Measurements from ENCODE around the gene GFER. TPM values are rescaled to one million over a fixed set of nuclear protein-coding genes. Genes with fewer than 3 reads are reported as not detected.

The GFER gene
- total RNA-seq, 1 experiment from 2014 or later = 43.5 TPM

DNA sequence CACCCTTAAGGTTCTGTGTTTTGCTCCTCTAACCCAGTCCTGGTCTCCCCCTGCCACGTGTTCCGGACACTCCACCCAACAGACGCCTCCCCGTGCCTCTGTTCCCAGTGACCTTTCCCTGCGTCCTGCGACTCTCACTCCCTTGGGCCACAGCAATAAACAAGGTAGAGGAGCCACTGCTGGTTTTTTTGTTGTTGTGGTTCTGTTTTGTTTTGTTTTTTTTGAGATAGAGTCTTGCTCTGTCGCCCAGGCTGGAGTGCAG lies 31.9 kb downstream of the GFER start:
- H3K9me3 Mint-ChIP-seq (ENCODE audit: low read depth, unreplicated experiment) = no peaks in the 10 kb centered on the region
- H3K27ac Mint-ChIP-seq (ENCODE audit: unreplicated experiment) = no peak overlapping the region
- peaks cover 7% of the 10 kb centered on the region for H3K4me1 Mint-ChIP-seq (ENCODE audit: low read depth, unreplicated experiment)
- CTCF ChIA-PET = interaction anchor here (0.5 to 2.1 kb wide), 2 partner anchors 12 to 15 kb away, joined by 3 to 9 read pairs; no protein-coding TSS in a partner anchor
- H3K27me3 Mint-ChIP-seq (ENCODE audit: unreplicated experiment) = peaks cover 35% of the 10 kb centered on the region
- intact Hi-C loops (cut with micrococcal nuclease; ENCODE audit: unreplicated experiment) = no loop called here
- H3K36me3 Mint-ChIP-seq (ENCODE audit: insufficient read depth, unreplicated experiment) = no peaks in the 10 kb centered on the region
- DNase-seq = no peak
- TF ChIP-seq CTCF (IDR thresholded peaks at IDR 0.05; ENCODE audit: unreplicated experiment) = no peak
- BruUV-seq (replicated peaks) = TSS peak; percentile 35
- H3K4me3 Mint-ChIP-seq (ENCODE audit: low read depth, unreplicated experiment) = no peak overlapping the region

DNA sequence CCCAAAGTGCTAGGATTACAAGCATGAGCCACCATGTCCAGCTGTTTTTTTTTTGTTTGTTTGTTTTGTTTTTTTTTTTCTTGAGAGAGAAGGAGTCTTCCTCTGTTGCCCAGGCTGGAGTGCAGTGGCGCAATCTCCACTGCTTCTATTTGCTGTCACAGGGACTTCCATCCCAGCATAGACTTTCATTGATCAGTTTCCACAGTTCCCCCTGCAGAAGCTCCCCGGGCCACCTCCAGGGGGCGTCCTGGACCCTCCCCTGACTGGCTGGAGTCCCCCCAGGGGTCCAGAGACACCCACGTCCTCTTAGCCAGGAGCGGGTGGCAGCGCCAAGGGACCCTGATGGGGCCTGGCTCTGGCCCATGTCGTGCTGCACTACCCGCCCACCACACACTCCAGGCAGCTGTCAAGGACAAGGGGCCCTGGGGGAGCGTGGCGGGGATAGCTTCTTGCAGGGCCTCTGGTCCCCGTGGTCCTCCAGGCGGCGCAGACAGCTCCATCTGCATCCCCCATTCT lies 32.5 kb downstream of the GFER start:
- intact Hi-C loops (cut with micrococcal nuclease; ENCODE audit: unreplicated experiment) = no loop called here
- peak; percentile 71 for TF ChIP-seq CTCF (IDR thresholded peaks at IDR 0.05; ENCODE audit: unreplicated experiment)
- peak; percentile 36 for DNase-seq
- Mint-ChIP-seq H3K36me3 (ENCODE audit: insufficient read depth, unreplicated experiment) (peaks cover 2% of the 10 kb centered on the region), H3K27ac (ENCODE audit: unreplicated experiment) (no peak overlapping the region), H3K9me3 (ENCODE audit: low read depth, unreplicated experiment) (no peaks in the 10 kb centered on the region), H3K4me3 (ENCODE audit: low read depth, unreplicated experiment) (no peak overlapping the region), H3K27me3 (ENCODE audit: unreplicated experiment) (peaks cover 41% of the 10 kb centered on the region), H3K4me1 (ENCODE audit: low read depth, unreplicated experiment) (peaks cover 8% of the 10 kb centered on the region)
- CTCF ChIA-PET = interaction anchor here (0.5 to 2.1 kb wide), 2 partner anchors 13 to 16 kb away, joined by 3 to 9 read pairs; no protein-coding TSS in a partner anchor
- BruUV-seq (replicated peaks) = no TSS peak

- intact Hi-C loops (cut with micrococcal nuclease; ENCODE audit: unreplicated experiment) = no loop called here
- Mint-ChIP-seq H3K9me3 (ENCODE audit: low read depth, unreplicated experiment) (no peaks in the 10 kb centered on the region), H3K36me3 (ENCODE audit: insufficient read depth, unreplicated experiment) (peaks cover 29% of the 10 kb centered on the region), H3K27ac (ENCODE audit: unreplicated experiment) (no peak within 1 kb of the TSS), H3K4me1 (ENCODE audit: low read depth, unreplicated experiment) (peaks cover 30% of the 10 kb centered on the region), H3K27me3 (ENCODE audit: unreplicated experiment) (peaks cover 62% of the 10 kb centered on the region), H3K4me3 (ENCODE audit: low read depth, unreplicated experiment) (peak within 1 kb of the TSS; percentile 66)
- CTCF ChIA-PET = interaction anchor here (0.6 kb wide), 1 partner anchor 116 kb away, joined by 3 read pairs; the partner anchor contains the start of gene PKD1
- no peak for TF ChIP-seq CTCF (IDR thresholded peaks at IDR 0.05; ENCODE audit: unreplicated experiment)
- no TSS peak for BruUV-seq (replicated peaks)
- peak; percentile 36 for DNase-seq
These were observed 35.5 kb downstream of the GFER start, which contains the start of gene NPW for GRCh38 chr16:2019518-2019920. TSS of gene NPW (plus strand) at chr16:2019785.

GRCh38 chr16:2019921-2020831 lies 36.2 kb downstream of the GFER start:
- no peak for TF ChIP-seq CTCF (IDR thresholded peaks at IDR 0.05; ENCODE audit: unreplicated experiment)
- no peak overlapping the region for H3K27ac Mint-ChIP-seq (ENCODE audit: unreplicated experiment)
- H3K27me3 Mint-ChIP-seq (ENCODE audit: unreplicated experiment) = peaks cover 66% of the 10 kb centered on the region
- H3K36me3 Mint-ChIP-seq (ENCODE audit: insufficient read depth, unreplicated experiment) = peaks cover 29% of the 10 kb centered on the region
- intact Hi-C loops (cut with micrococcal nuclease; ENCODE audit: unreplicated experiment) = no loop called here
- no peaks in the 10 kb centered on the region for H3K9me3 Mint-ChIP-seq (ENCODE audit: low read depth, unreplicated experiment)
- no peak for DNase-seq
- no TSS peak for BruUV-seq (replicated peaks)
- CTCF ChIA-PET = interaction anchor here (0.6 to 0.7 kb wide), 3 partner anchors 21 to 582 kb away, joined by 3 read pairs; partner anchors contain the start of gene PKD1
- H3K4me3 Mint-ChIP-seq (ENCODE audit: low read depth, unreplicated experiment) = peak overlapping the region; percentile 66
- H3K4me1 Mint-ChIP-seq (ENCODE audit: low read depth, unreplicated experiment) = peaks cover 32% of the 10 kb centered on the region
